Mucosa of descending colon (tissue), 3 donors: Measurements from ENCODE around the gene FBN1. TPM values are rescaled to one million over a fixed set of nuclear protein-coding genes. Genes with fewer than 3 reads are reported as not detected.

Source experiments
- ATAC-seq: fragments of 200-7000 bp; cut with Tn5 transposase; one replicate; pipeline ENCODE4 v1.9.1; 2020; ENCODE audit warnings: mild to moderate bottlenecking, moderate library complexity
- DNase-seq, 3 donors: peaks; one replicate each; pipeline ENCODE4 v3.0.0-alpha.2; 2020
- H3K36me3 ChIP-seq: fragments of 200-600 bp; one replicate; pipeline ENCODE4 v1.8.0; 2021; ENCODE audit warnings: low read depth, mild to moderate bottlenecking
- H3K4me1 ChIP-seq: fragments of 200-600 bp; one replicate; pipeline ENCODE4 v1.8.0; 2021; ENCODE audit warnings: low read depth, mild to moderate bottlenecking
- H3K4me3 ChIP-seq: fragments of 200-600 bp; one replicate; pipeline ENCODE4 v1.8.0; 2021; ENCODE audit warnings: mild to moderate bottlenecking
- H3K9me3 ChIP-seq: fragments of 200-600 bp; one replicate; pipeline ENCODE4 v1.8.0; 2021; ENCODE audit warnings: mild to moderate bottlenecking
- intact Hi-C, 2 donors: fragments of 100-400 bp; cut with DNase I in 1 of 2; cut with micrococcal nuclease in 1 of 2; formaldehyde crosslinking; loops; one replicate each; pipeline versions ENCODE4 v1.11.0 to v1.11.1; 2022; cut with DNase I, micrococcal nuclease
- total RNA-seq, 3 donors: library from RNA; stranded (reverse); fragmentation: NEBNext Ultra II Directional in 2 of 3; extraction: Animal tissue kit (Norgen Biotek cat#: 25700) in 2 of 3; gene quantifications; one replicate each; pipeline versions ENCODE4 v1.2.1 to v1.2.4, GENCODE V29; 2021 to 2023
- TF ChIP-seq, protein P1 (sequence below): fragments of 200-600 bp; IDR thresholded peaks from one replicate; pipeline ENCODE4 v1.8.0; 2022; ENCODE audit warnings: antibody characterized with exemption, mild to moderate bottlenecking
- donor health status: DM: no; HTN: no; CAD: no; lungs with moderate emphysema.
- donor health status: DM: no; HTN: no; CAD: no.
- donor health status: DM: no; HTN: yes; CAD: no.

FBN1 gene
- total RNA-seq, 3 donors from 2014 or later, result 9.3 to 47.9 (median 35.9) TPM

GRCh38 chr15:48580736-48581135, 64.8 kb downstream of the FBN1 start:
- Histone ChIP-seq H3K4me1 (no peaks in the 10 kb centered on the region), H3K4me3 (no peak overlapping the region), H3K9me3 (no peaks in the 10 kb centered on the region), H3K36me3 (no peaks in the 10 kb centered on the region)
- ATAC-seq (no peak), DNase-seq (no peak)
- intact Hi-C loops, result no loop called here
- TF ChIP-seq, protein P1, sequence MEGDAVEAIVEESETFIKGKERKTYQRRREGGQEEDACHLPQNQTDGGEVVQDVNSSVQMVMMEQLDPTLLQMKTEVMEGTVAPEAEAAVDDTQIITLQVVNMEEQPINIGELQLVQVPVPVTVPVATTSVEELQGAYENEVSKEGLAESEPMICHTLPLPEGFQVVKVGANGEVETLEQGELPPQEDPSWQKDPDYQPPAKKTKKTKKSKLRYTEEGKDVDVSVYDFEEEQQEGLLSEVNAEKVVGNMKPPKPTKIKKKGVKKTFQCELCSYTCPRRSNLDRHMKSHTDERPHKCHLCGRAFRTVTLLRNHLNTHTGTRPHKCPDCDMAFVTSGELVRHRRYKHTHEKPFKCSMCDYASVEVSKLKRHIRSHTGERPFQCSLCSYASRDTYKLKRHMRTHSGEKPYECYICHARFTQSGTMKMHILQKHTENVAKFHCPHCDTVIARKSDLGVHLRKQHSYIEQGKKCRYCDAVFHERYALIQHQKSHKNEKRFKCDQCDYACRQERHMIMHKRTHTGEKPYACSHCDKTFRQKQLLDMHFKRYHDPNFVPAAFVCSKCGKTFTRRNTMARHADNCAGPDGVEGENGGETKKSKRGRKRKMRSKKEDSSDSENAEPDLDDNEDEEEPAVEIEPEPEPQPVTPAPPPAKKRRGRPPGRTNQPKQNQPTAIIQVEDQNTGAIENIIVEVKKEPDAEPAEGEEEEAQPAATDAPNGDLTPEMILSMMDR, result no peak

DNA sequence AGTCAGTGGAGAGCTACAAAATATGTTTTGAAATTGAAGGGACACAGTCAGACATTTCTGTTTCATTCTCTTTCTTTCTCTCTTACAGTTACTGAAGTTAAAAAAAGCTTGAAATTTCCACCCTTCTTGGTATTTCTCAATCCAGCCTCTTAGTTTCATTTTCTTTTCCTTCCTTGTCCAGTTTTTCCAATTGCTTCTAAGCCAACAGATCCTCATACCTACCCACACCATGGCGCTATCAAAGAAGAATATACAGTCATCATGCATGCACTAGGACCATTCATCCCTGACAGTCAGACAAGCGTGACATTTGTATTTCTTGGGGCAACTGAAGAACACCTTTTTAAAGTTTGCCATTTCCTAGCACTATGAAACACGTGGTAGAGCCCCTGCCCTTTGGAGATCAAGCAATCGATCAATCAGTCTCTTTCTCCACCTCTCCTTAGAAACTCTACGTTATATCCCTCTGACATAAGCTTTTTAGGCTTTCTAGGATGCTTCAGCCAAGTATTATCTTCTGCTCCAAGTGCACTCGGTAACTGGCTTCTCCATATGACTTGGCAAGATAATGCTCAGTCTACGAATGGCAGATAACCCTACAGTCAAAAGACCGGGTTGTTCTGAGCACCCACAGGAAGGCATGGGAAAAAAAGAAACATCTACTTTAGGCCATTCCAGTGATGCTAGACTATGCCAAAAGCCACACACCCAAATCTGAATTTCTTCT, 65.4 kb downstream of the FBN1 start:
- intact Hi-C loops, result no loop called here
- Histone ChIP-seq H3K4me3 (no peak overlapping the region), H3K9me3 (no peaks in the 10 kb centered on the region), H3K4me1 (no peaks in the 10 kb centered on the region), H3K36me3 (no peaks in the 10 kb centered on the region)
- DNase-seq (no peak), ATAC-seq (no peak)
- TF ChIP-seq, protein P1, result no peak

DNA sequence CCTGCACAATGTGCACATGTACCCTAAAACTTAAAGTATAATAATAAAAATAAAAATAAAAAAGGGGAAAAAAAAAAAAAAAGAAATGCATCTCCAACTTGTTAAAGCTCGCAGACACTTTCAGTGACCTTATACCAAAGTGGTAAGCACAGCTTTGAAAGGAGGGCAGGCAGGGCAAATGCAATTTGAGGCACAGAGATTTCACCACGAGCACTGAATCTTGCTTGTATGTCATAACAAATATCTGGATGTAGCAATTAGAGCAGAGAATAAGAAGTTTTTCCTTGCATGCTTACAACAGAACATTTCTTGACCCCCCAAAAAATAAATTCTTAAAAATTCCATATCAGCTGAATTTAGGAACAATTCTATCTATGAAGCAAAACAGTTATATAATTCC, 66.5 kb downstream of the FBN1 start:
- TF ChIP-seq, protein P1, result no peak
- Histone ChIP-seq H3K4me3 (no peak overlapping the region), H3K4me1 (no peaks in the 10 kb centered on the region)

GRCh38 chr15:48577469-48577868, 68.0 kb downstream of the FBN1 start:
- ATAC-seq, result no peak
- H3K36me3 ChIP-seq, result no peaks in the 10 kb centered on the region
- TF ChIP-seq, protein P1, result no peak

More for the DNA sequence above, 66.5 kb downstream of the FBN1 start:
- H3K9me3 ChIP-seq, result no peaks in the 10 kb centered on the region
- intact Hi-C loops, result no loop called here
- no peaks in the 10 kb centered on the region for H3K36me3 ChIP-seq
- DNase-seq (no peak), ATAC-seq (no peak)

GRCh38 chr15:48574187-48574586, 71.3 kb downstream of the FBN1 start:
- no peaks in the 10 kb centered on the region for H3K36me3 ChIP-seq
- DNase-seq, result no peak
- H3K4me3 ChIP-seq, result no peak overlapping the region
- H3K4me1 ChIP-seq, result no peaks in the 10 kb centered on the region
- no peaks in the 10 kb centered on the region for H3K9me3 ChIP-seq
- TF ChIP-seq, protein P1, result no peak
- no peak for ATAC-seq
- intact Hi-C loops, result no loop called here

More at GRCh38 chr15:48577469-48577868, 68.0 kb downstream of the FBN1 start:
- no peak for DNase-seq
- Histone ChIP-seq H3K4me1 (no peaks in the 10 kb centered on the region), H3K4me3 (no peak overlapping the region), H3K9me3 (no peaks in the 10 kb centered on the region)
- intact Hi-C loops, result no loop called here

DNA sequence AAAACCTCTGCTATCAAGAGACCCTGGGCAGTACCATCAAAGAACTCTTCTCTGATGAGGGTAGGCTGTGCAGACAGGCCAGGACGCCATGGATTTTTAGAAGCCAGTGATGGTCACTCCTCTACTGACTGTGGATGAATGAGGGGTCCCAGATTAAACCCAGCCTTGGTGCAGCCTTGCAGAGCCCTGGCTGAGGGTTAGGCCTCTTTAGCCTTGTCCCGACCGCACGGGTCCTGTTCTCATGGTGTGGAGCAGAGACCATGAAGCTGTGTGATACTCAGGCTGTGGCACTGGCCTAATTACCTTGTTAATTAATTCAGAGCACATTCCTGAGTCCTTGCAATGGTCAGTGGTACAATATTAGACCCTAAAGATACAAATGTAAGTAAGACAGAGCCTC, 71.7 kb downstream of the FBN1 start:
- intact Hi-C loops, result no loop called here
- ATAC-seq, result no peak

More for the DNA sequence above, 71.7 kb downstream of the FBN1 start:
- Histone ChIP-seq H3K4me3 (no peak overlapping the region), H3K36me3 (no peaks in the 10 kb centered on the region), H3K9me3 (no peaks in the 10 kb centered on the region), H3K4me1 (no peaks in the 10 kb centered on the region)
- TF ChIP-seq, protein P1, result no peak
- no peak for DNase-seq
